ENCODE measurements around the gene PLSCR1.

DNA sequence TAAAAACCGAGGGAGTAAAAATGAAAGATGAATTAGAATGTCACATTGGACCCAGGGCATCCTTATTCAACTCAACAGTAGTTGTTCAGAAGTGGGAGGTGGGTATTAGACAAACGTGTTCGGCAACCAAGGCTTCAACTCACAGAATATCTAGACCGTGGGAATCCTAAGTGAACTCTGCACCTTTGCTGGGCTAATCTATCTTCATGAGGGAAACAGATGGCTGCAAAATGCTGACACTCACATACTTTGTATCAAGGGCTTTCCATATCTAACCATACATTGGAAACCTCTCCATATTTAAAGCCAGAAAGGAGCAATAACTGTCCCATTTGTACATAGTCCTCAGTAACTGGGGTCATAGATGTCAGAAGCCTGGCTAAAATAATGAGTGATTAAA, 20.9 kb downstream of the PLSCR1 start:
- no peak for TF ChIP-seq SP1 (IDR thresholded peaks at IDR 0.05)
- TF ChIP-seq NFRKB (IDR thresholded peaks at IDR 0.05): no peak
- no peak for TF ChIP-seq ZNF384 (IDR thresholded peaks at IDR 0.05)
- no peak for TF ChIP-seq FOXM1 (IDR thresholded peaks at IDR 0.05; ENCODE audit: borderline replicate concordance)
- TF ChIP-seq SUZ12 (IDR thresholded peaks at IDR 0.05): no peak
- TF ChIP-seq BHLHE40 (IDR thresholded peaks at IDR 0.05; ENCODE audit: borderline replicate concordance): no peak
